ENCODE results near the gene KCNMA1.

DNA sequence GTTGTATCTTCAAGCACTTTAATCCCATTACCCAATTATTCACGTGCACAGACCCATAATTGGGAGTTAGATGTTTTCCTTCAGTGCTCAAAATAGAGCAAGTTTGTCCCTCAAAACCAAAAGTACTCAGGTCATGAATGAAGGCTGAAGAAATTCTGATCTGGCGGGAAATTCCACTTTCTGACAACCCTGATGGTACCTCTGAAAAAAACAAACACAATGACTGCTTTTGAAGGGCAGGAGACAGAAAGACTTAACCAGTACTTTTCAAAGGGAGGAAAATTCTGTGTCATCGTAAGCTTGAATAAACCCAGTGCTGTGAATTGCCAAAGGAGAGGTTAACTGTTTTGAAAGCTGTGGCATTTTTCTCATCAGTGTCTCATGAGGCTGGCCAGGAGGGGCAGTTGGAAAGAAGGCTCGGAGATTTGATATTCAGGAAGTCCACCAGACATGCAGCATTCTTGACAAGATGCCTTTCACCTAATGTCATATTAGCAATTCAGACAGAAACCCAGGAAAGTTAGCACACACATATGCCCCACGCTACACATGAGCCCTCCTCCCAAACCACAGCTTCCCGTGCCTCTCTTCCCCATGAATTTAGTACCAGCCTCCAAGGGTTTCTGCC is 347.0 kb downstream of the KCNMA1 start:
- no peak for TF ChIP-seq EZH2phosphoT487 (IDR thresholded peaks at IDR 0.05; ENCODE audit: borderline replicate concordance, low read depth)
- peak in 1 of 2 experiments; percentile 97; a peak in 2 of 4 replicates for TF ChIP-seq EP300 (IDR thresholded peaks at IDR 0.05; ENCODE audit: borderline replicate concordance in 1 of 2, low read depth in 1 of 2, low read length in 1 of 2)
- TF ChIP-seq, protein P1, sequence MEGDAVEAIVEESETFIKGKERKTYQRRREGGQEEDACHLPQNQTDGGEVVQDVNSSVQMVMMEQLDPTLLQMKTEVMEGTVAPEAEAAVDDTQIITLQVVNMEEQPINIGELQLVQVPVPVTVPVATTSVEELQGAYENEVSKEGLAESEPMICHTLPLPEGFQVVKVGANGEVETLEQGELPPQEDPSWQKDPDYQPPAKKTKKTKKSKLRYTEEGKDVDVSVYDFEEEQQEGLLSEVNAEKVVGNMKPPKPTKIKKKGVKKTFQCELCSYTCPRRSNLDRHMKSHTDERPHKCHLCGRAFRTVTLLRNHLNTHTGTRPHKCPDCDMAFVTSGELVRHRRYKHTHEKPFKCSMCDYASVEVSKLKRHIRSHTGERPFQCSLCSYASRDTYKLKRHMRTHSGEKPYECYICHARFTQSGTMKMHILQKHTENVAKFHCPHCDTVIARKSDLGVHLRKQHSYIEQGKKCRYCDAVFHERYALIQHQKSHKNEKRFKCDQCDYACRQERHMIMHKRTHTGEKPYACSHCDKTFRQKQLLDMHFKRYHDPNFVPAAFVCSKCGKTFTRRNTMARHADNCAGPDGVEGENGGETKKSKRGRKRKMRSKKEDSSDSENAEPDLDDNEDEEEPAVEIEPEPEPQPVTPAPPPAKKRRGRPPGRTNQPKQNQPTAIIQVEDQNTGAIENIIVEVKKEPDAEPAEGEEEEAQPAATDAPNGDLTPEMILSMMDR (IDR thresholded peaks at IDR 0.05): no peak; the same call in 1 of the 2 replicates
- TF ChIP-seq MXI1 (IDR thresholded peaks at IDR 0.05; ENCODE audit: low read depth, low read length): no peak
- TF ChIP-seq POLR2AphosphoS5 (IDR thresholded peaks at IDR 0.05; ENCODE audit: low read depth, low read length): peak; percentile 51; the same call in 1 of the 2 replicates
- TF ChIP-seq, protein P2, sequence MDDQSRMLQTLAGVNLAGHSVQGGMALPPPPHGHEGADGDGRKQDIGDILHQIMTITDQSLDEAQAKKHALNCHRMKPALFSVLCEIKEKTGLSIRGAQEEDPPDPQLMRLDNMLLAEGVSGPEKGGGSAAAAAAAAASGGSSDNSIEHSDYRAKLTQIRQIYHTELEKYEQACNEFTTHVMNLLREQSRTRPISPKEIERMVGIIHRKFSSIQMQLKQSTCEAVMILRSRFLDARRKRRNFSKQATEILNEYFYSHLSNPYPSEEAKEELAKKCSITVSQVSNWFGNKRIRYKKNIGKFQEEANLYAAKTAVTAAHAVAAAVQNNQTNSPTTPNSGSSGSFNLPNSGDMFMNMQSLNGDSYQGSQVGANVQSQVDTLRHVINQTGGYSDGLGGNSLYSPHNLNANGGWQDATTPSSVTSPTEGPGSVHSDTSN (IDR thresholded peaks at IDR 0.05): peak; percentile 89
- peak; percentile 78 for TF ChIP-seq NFIC (IDR thresholded peaks at IDR 0.05; ENCODE audit: borderline replicate concordance)
- TF ChIP-seq REST (IDR thresholded peaks at IDR 0.05; ENCODE audit: low read depth, low read length): 0 out of 2 replicates have a peak, but pooled peaks have one; percentile 20
- no peak for TF ChIP-seq FOXJ3 (CRISPR knock-in tag; IDR thresholded peaks at IDR 0.05)
- TF ChIP-seq, protein P3, sequence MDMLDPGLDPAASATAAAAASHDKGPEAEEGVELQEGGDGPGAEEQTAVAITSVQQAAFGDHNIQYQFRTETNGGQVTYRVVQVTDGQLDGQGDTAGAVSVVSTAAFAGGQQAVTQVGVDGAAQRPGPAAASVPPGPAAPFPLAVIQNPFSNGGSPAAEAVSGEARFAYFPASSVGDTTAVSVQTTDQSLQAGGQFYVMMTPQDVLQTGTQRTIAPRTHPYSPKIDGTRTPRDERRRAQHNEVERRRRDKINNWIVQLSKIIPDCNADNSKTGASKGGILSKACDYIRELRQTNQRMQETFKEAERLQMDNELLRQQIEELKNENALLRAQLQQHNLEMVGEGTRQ (IDR thresholded peaks at IDR 0.05; ENCODE audit: borderline replicate concordance, low read depth, low read length): no peak
- TF ChIP-seq, protein P4, sequence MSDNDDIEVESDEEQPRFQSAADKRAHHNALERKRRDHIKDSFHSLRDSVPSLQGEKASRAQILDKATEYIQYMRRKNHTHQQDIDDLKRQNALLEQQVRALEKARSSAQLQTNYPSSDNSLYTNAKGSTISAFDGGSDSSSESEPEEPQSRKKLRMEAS (IDR thresholded peaks at IDR 0.05; ENCODE audit: low read depth): peak; percentile 70; the same call in 1 of the 2 replicates
- TF ChIP-seq, protein P5, sequence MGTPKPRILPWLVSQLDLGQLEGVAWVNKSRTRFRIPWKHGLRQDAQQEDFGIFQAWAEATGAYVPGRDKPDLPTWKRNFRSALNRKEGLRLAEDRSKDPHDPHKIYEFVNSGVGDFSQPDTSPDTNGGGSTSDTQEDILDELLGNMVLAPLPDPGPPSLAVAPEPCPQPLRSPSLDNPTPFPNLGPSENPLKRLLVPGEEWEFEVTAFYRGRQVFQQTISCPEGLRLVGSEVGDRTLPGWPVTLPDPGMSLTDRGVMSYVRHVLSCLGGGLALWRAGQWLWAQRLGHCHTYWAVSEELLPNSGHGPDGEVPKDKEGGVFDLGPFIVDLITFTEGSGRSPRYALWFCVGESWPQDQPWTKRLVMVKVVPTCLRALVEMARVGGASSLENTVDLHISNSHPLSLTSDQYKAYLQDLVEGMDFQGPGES (IDR thresholded peaks at IDR 0.05; ENCODE audit: low read depth, low read length): no peak
- TF ChIP-seq TEAD4 (IDR thresholded peaks at IDR 0.05; ENCODE audit: borderline replicate concordance, insufficient read depth): peak; percentile 90

Data from SK-N-SH (cell line).